OCI-LY3 (cell line): ENCODE results near the gene BRK1.
"Not testable (repeated sequence)": the region's sequence is repeated elsewhere in the genome, so short reads cannot be mapped to it uniquely, and the experiment has no call there.

Experiments
- EZH2phosphoT487 ChIP-seq: fragments of 200-600 bp; shearing (Covaris generic); IDR thresholded peaks from 2 replicates; pipeline ENCODE4 v1.6.1; 2018; ENCODE audit warnings: antibody characterized with exemption, mixed run types, low read depth
- TF ChIP-seq, protein P1 (sequence below): fragments of 200-600, 300-600 bp; sonication (generic); IDR thresholded peaks from 2 replicates; pipeline ENCODE4 v1.5.1; 2014; ENCODE audit warnings: antibody characterized with exemption, low read length, low read depth

DNA sequence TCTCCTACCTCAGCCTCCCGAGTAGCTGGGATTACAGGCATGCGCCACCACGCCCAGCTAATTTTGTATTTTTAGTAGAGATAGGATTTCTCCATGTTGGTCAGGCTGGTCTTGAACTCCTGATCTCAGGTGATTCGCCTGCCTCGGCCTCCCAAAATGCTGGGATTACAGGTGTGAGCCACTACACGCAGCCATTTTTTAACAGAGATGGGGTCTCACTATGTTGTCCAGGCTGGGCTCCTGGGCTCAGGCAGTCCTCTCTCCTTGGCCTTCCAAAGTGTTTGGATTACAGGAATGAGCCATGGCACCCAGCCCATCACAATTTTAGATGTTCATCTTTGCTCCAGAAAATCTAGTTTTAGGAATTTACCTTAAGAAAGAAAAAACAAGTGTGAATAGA lies 43.1 kb downstream of the BRK1 start:
- TF ChIP-seq, protein P1, sequence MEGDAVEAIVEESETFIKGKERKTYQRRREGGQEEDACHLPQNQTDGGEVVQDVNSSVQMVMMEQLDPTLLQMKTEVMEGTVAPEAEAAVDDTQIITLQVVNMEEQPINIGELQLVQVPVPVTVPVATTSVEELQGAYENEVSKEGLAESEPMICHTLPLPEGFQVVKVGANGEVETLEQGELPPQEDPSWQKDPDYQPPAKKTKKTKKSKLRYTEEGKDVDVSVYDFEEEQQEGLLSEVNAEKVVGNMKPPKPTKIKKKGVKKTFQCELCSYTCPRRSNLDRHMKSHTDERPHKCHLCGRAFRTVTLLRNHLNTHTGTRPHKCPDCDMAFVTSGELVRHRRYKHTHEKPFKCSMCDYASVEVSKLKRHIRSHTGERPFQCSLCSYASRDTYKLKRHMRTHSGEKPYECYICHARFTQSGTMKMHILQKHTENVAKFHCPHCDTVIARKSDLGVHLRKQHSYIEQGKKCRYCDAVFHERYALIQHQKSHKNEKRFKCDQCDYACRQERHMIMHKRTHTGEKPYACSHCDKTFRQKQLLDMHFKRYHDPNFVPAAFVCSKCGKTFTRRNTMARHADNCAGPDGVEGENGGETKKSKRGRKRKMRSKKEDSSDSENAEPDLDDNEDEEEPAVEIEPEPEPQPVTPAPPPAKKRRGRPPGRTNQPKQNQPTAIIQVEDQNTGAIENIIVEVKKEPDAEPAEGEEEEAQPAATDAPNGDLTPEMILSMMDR = not testable (repeated sequence)
- TF ChIP-seq EZH2phosphoT487 = not testable (repeated sequence)
